Osteocyte (in vitro differentiated cells): Measurements from ENCODE around the gene CLDN20. TPM values are rescaled to one million over a fixed set of nuclear protein-coding genes. Genes with fewer than 3 reads are reported as not detected.
"Not testable (repeated sequence)": the region's sequence is repeated elsewhere in the genome, so short reads cannot be mapped to it uniquely, and the experiment has no call there.

Source experiments
- DNase-seq: peaks from one replicate; pipeline ENCODE4 v3.0.0; 2021; ENCODE audit warnings: mixed read lengths; ENCODE audit not compliant: unreplicated experiment; ENCODE audit errors: extremely low spot score
- H3K27ac Mint-ChIP-seq: one replicate; pipeline ENCODE4 v1.8.0; 2021; ENCODE audit warnings: mild to moderate bottlenecking, mixed read lengths; ENCODE audit not compliant: unreplicated experiment
- H3K27me3 Mint-ChIP-seq: one replicate; pipeline ENCODE4 v1.8.0; 2021; ENCODE audit warnings: mixed read lengths; ENCODE audit not compliant: unreplicated experiment
- H3K36me3 Mint-ChIP-seq: one replicate; pipeline ENCODE4 v1.8.0; 2021; ENCODE audit warnings: mixed read lengths; ENCODE audit not compliant: unreplicated experiment
- H3K4me1 Mint-ChIP-seq: one replicate; pipeline ENCODE4 v1.8.0; 2021; ENCODE audit warnings: mixed read lengths; ENCODE audit not compliant: unreplicated experiment
- H3K4me3 Mint-ChIP-seq: one replicate; pipeline ENCODE4 v1.8.0; 2021; ENCODE audit warnings: mild to moderate bottlenecking, moderate library complexity, mixed read lengths; ENCODE audit not compliant: unreplicated experiment
- H3K9me3 Mint-ChIP-seq: one replicate; pipeline ENCODE4 v1.8.0; 2021; ENCODE audit warnings: mixed read lengths; ENCODE audit not compliant: unreplicated experiment
- total RNA-seq: library from RNA; stranded (reverse); gene quantifications from 2 replicates; pipeline ENCODE4 v1.2.1, GENCODE V29; 2021
- TF ChIP-seq, protein P1 (sequence below): fragments of 200-600 bp; sonication (generic); IDR thresholded peaks from 2 replicates; pipeline ENCODE4 v1.5.0; 2021; ENCODE audit warnings: antibody characterized with exemption, mild to moderate bottlenecking, moderate library complexity

Gene CLDN20
- total RNA-seq, 1 donor from 2014 or later: not detected

DNA sequence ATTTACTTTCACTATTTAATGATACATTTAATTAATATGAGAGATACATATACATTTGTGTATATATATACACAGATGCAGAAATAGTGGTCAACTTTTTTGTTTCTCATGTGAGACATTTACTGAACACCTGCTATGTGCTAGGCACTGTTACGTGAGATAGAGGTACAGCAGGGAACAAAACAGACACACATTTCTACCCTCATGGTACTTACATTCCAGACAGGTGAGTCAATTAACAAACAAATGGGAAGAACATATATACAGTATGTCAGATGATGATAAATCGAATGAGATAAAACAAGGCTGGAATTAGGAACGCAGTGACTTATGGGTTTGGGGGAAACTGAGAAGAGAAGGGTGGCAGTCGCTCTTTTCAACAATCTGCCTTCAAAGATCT, 45.3 kb downstream of the CLDN20 start:
- Mint-ChIP-seq H3K4me3 (no peak overlapping the region), H3K27ac (no peak overlapping the region), H3K4me1 (peaks cover 5% of the 10 kb centered on the region), H3K9me3 (no peaks in the 10 kb centered on the region), H3K36me3 (peaks cover 15% of the 10 kb centered on the region), H3K27me3 (no peaks in the 10 kb centered on the region)
- DNase-seq: no peak
- TF ChIP-seq, protein P1, sequence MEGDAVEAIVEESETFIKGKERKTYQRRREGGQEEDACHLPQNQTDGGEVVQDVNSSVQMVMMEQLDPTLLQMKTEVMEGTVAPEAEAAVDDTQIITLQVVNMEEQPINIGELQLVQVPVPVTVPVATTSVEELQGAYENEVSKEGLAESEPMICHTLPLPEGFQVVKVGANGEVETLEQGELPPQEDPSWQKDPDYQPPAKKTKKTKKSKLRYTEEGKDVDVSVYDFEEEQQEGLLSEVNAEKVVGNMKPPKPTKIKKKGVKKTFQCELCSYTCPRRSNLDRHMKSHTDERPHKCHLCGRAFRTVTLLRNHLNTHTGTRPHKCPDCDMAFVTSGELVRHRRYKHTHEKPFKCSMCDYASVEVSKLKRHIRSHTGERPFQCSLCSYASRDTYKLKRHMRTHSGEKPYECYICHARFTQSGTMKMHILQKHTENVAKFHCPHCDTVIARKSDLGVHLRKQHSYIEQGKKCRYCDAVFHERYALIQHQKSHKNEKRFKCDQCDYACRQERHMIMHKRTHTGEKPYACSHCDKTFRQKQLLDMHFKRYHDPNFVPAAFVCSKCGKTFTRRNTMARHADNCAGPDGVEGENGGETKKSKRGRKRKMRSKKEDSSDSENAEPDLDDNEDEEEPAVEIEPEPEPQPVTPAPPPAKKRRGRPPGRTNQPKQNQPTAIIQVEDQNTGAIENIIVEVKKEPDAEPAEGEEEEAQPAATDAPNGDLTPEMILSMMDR: no peak

GRCh38 chr6:155310596-155310995, 46.8 kb downstream of the CLDN20 start:
- Mint-ChIP-seq H3K9me3 (no peaks in the 10 kb centered on the region), H3K27ac (no peak overlapping the region), H3K4me3 (no peak overlapping the region), H3K4me1 (peaks cover 14% of the 10 kb centered on the region), H3K27me3 (no peaks in the 10 kb centered on the region), H3K36me3 (peaks cover 11% of the 10 kb centered on the region)
- DNase-seq: no peak
- TF ChIP-seq, protein P1: no peak

GRCh38 chr6:155311086-155311485, 47.3 kb downstream of the CLDN20 start:
- H3K27me3 Mint-ChIP-seq: no peaks in the 10 kb centered on the region
- H3K27ac Mint-ChIP-seq: no peak overlapping the region
- peaks cover 11% of the 10 kb centered on the region for H3K36me3 Mint-ChIP-seq
- DNase-seq: no peak
- H3K4me3 Mint-ChIP-seq: no peak overlapping the region
- TF ChIP-seq, protein P1: no peak
- no peaks in the 10 kb centered on the region for H3K9me3 Mint-ChIP-seq
- H3K4me1 Mint-ChIP-seq: peaks cover 14% of the 10 kb centered on the region

DNA sequence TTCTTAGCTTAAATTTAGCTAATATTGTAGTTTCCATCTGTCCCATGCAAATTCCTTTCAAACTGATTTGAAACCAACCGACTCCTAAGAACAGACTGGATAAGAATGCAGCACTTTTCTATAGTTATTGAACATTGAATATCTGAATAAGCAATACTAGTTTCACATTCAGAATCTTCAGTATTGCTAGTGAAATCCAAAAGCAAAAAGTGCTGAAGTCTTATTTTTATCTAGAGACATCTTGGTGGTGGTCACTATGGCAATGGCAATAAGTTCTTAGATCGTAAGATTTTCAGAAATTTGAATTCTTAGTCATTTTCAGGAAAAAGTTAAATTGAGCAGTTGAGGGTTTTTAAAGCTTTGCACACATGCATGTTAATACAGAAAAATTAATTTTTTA, 47.8 kb downstream of the CLDN20 start:
- Mint-ChIP-seq H3K9me3 (no peaks in the 10 kb centered on the region), H3K36me3 (peaks cover 11% of the 10 kb centered on the region), H3K27me3 (no peaks in the 10 kb centered on the region), H3K4me3 (no peak overlapping the region), H3K27ac (no peak overlapping the region), H3K4me1 (peaks cover 14% of the 10 kb centered on the region)
- DNase-seq: no peak
- TF ChIP-seq, protein P1: no peak

DNA sequence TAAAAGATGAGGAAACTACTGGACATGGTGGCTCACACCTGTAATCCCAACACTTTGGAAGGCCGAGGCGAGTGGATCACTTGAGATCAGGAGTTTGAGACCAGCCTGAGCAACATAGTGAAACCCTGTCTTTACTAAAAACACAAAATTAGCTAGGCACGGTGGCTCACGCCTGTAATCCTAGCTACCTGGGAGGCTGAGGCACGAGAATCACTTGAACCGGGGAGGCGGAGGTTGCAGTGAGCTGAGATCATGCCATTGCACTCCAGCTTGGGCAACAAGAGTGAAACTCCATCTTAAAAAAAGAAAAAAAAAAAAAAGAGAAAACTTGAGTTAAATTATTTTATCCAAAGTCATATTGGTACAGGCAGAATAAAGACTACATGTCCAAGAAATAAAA, 49.1 kb downstream of the CLDN20 start:
- H3K9me3 Mint-ChIP-seq, H3K27ac Mint-ChIP-seq, DNase-seq, H3K36me3 Mint-ChIP-seq, H3K27me3 Mint-ChIP-seq: not testable (repeated sequence)
- peak overlapping the region; percentile 92 for H3K4me3 Mint-ChIP-seq
- H3K4me1 Mint-ChIP-seq: peaks cover 14% of the 10 kb centered on the region

GRCh38 chr6:155313602-155314091, 49.8 kb downstream of the CLDN20 start:
- DNase-seq: no peak
- peak overlapping the region; percentile 92 for H3K4me3 Mint-ChIP-seq
- H3K27ac Mint-ChIP-seq: peak overlapping the region; percentile 93
- peaks cover 14% of the 10 kb centered on the region for H3K4me1 Mint-ChIP-seq
- no peaks in the 10 kb centered on the region for H3K9me3 Mint-ChIP-seq
- H3K36me3 Mint-ChIP-seq: peaks cover 5% of the 10 kb centered on the region
- TF ChIP-seq, protein P1: no peak
- H3K27me3 Mint-ChIP-seq: no peaks in the 10 kb centered on the region
